HG02840 (cell line): ENCODE measurements around the gene PKP3.
"Not testable (repeated sequence)": the region's sequence is repeated elsewhere in the genome, so short reads cannot be mapped to it uniquely, and the experiment has no call there.

ENCODE experiments used
- ATAC-seq: cut with Tn5 transposase; IDR thresholded peaks from one replicate; pipeline ENCODE4 v1.9.1; 2021; ENCODE audit warnings: mild to moderate bottlenecking, moderate library complexity, moderate number of reproducible peaks; ENCODE audit not compliant: unreplicated experiment, low FRiP score

PKP3 gene

GRCh38 chr11:408154-409007 is 14.4 kb downstream of the PKP3 start:
- no peak for ATAC-seq

GRCh38 chr11:409008-409599 is 15.1 kb downstream of the PKP3 start:
- ATAC-seq: no peak

GRCh38 chr11:409600-410483 is 15.8 kb downstream of the PKP3 start:
- ATAC-seq: no peak

- ATAC-seq: not testable (repeated sequence)
Measured at GRCh38 chr11:410711-411110, 16.7 kb downstream of the PKP3 start.

GRCh38 chr11:411520-411919 is 17.5 kb downstream of the PKP3 start:
- not testable (repeated sequence) for ATAC-seq

GRCh38 chr11:412641-413119 is 18.7 kb downstream of the PKP3 start:
- no peak for ATAC-seq

GRCh38 chr11:413120-414081 is 19.4 kb downstream of the PKP3 start:
- ATAC-seq: no peak

GRCh38 chr11:414318-414857 is 20.4 kb downstream of the PKP3 start:
- ATAC-seq: no peak

- no peak for ATAC-seq
Measured at GRCh38 chr11:415640-416041, 21.6 kb downstream of the PKP3 start.

- ATAC-seq: no peak
Measured at GRCh38 chr11:416051-416756, 22.2 kb downstream of the PKP3 start.

GRCh38 chr11:416757-417621 is 23.0 kb downstream of the PKP3 start:
- ATAC-seq: no peak

GRCh38 chr11:417652-418342 is 23.8 kb downstream of the PKP3 start:
- ATAC-seq: no peak

GRCh38 chr11:418343-419247 is 24.6 kb downstream of the PKP3 start:
- ATAC-seq: no peak

- ATAC-seq: no peak
Measured at GRCh38 chr11:419248-420005, 25.4 kb downstream of the PKP3 start.

- no peak for ATAC-seq
Measured at GRCh38 chr11:420054-420910, 26.3 kb downstream of the PKP3 start.
